Transverse colon (tissue), 4 donors: Measurements from ENCODE around the gene STPG1. TPM values are rescaled to one million over a fixed set of nuclear protein-coding genes. Genes with fewer than 3 reads are reported as not detected.

Source experiments
- DNase-seq: peaks from one replicate; pipeline ENCODE4 v3.0.0-alpha.2; 2019
- H3K27ac ChIP-seq, 4 donors: fragments of 200-600 bp; sonication (generic); 2 replicates each; pipeline ENCODE4 v1.5.1; 2016 to 2018; ENCODE audit warnings: inconsistent platforms in 4 of 4
- H3K27me3 ChIP-seq: fragments of 200-600 bp; sonication (generic); 2 replicates; pipeline ENCODE4 v1.5.1; 2017; ENCODE audit warnings: inconsistent platforms
- H3K36me3 ChIP-seq, 4 donors: fragments of 200-600 bp; sonication (generic); 2 replicates each; pipeline ENCODE4 v1.5.1; 2017 to 2019; ENCODE audit warnings: inconsistent platforms in 4 of 4
- H3K4me1 ChIP-seq, 4 donors: fragments of 200-600 bp; sonication (generic); 2 replicates each; pipeline ENCODE4 v1.5.1; 2017 to 2020; ENCODE audit warnings: inconsistent platforms in 4 of 4
- H3K4me3 ChIP-seq, 4 donors: fragments of 200-600 bp; sonication (generic); 1 replicate in 1 of 4; 2 replicates in 3 of 4; pipeline versions ENCODE4 v1.5.1 to v1.6.1; 2017 to 2019; ENCODE audit warnings: inconsistent platforms in 4 of 4
- H3K9me3 ChIP-seq, 2 donors: fragments of 200-600 bp; sonication (generic); 2 replicates each; pipeline ENCODE4 v1.5.1; 2017 to 2019; ENCODE audit warnings: inconsistent platforms in 2 of 2
- EP300 ChIP-seq: sonication (generic); formaldehyde crosslinking; IDR thresholded peaks from one replicate; pipeline ENCODE4 v1.6.1; 2017; ENCODE audit warnings: antibody characterized with exemption, low read depth
- POLR2A ChIP-seq: fragments of 450-650 bp; IDR thresholded peaks from one replicate; pipeline ENCODE4 v1.6.1; 2016; ENCODE audit warnings: antibody characterized with exemption, mild to moderate bottlenecking, moderate library complexity
- POLR2AphosphoS5 ChIP-seq, 3 donors: sonication (generic); formaldehyde crosslinking; IDR thresholded peaks; one replicate each; pipeline ENCODE4 v1.6.1; 2016; ENCODE audit warnings: antibody characterized with exemption in 3 of 3
- WGBS, 2 donors: methylation state at CpG; one replicate each; pipeline ENCODE4 v1.1.5; 2018; ENCODE audit warnings: low coverage in 1 of 2; 5-methylcytosine and 5-hydroxymethylcytosine counted together
- in situ Hi-C, 4 donors: fragments of 200-750 bp; cut with MboI; loops; one replicate each; pipeline versions ENCODE4 v1.15.0 to v1.15.1; 2017; ENCODE audit warnings: low sequenced_read_pairs in 3 of 4, low pct_ligation_motif_present in 1 of 4, low pct_unique_long_range_greater_than_20kb in 1 of 4
- intact Hi-C: fragments of 100-400 bp; cut with DNase I; formaldehyde crosslinking; loops from one replicate; pipeline ENCODE4 v1.15.1; 2023; ENCODE audit warnings: low total_unique reads
- total RNA-seq, 4 donors: library from RNA; depleted of rRNA; stranded (reverse); fragments of >200 nt; gene quantifications; one replicate each; pipeline ENCODE4 v1.1.0, GENCODE V29; 2016
- TF ChIP-seq, protein P1 (sequence below), 5 experiments: fragments of 200-600 bp in 3 of 5; fragments of 450-650 bp in 2 of 5; sonication (generic) in 3 of 5; IDR thresholded peaks; 1 replicate in 2 of 5; 2 replicates in 3 of 5; pipeline ENCODE4 v1.5.1; 2016 to 2017; ENCODE audit warnings: antibody characterized with exemption in 5 of 5, inconsistent platforms in 3 of 5, mild to moderate bottlenecking in 2 of 5, moderate library complexity in 1 of 5

Gene STPG1
- total RNA-seq, 4 donors from 2014 or later: 4.6 to 33.7 (median 23.3) TPM

GRCh38 chr1:24344090-24344742, 69.4 kb downstream of the STPG1 start:
- no peaks in the 10 kb centered on the region for H3K9me3 ChIP-seq
- in situ Hi-C loops: no loop called here
- 87% methylated on average over 8 of the region's 8 CpGs; no CpG with 5 or more reads in 1 of the 2 donors for WGBS, 2 donors
- no peak overlapping the region for H3K4me3 ChIP-seq
- H3K4me1 ChIP-seq: no peaks in the 10 kb centered on the region
- no peak for TF ChIP-seq POLR2A
- TF ChIP-seq EP300: no peak
- no peak for TF ChIP-seq POLR2AphosphoS5 (IDR thresholded peaks at IDR 0.05)
- TF ChIP-seq, protein P1, sequence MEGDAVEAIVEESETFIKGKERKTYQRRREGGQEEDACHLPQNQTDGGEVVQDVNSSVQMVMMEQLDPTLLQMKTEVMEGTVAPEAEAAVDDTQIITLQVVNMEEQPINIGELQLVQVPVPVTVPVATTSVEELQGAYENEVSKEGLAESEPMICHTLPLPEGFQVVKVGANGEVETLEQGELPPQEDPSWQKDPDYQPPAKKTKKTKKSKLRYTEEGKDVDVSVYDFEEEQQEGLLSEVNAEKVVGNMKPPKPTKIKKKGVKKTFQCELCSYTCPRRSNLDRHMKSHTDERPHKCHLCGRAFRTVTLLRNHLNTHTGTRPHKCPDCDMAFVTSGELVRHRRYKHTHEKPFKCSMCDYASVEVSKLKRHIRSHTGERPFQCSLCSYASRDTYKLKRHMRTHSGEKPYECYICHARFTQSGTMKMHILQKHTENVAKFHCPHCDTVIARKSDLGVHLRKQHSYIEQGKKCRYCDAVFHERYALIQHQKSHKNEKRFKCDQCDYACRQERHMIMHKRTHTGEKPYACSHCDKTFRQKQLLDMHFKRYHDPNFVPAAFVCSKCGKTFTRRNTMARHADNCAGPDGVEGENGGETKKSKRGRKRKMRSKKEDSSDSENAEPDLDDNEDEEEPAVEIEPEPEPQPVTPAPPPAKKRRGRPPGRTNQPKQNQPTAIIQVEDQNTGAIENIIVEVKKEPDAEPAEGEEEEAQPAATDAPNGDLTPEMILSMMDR (IDR thresholded peaks at IDR 0.05): no peak
- no peaks in the 10 kb centered on the region for H3K36me3 ChIP-seq
- DNase-seq: no peak
- intact Hi-C loops: no loop called here
- no peaks in the 10 kb centered on the region for H3K27me3 ChIP-seq
- H3K27ac ChIP-seq: no peak overlapping the region

GRCh38 chr1:24343412-24344089, 70.0 kb downstream of the STPG1 start:
- no peak overlapping the region for H3K27ac ChIP-seq
- no peaks in the 10 kb centered on the region for H3K36me3 ChIP-seq
- 79 to 80% methylated on average over 1 to 13 of the region's 13 CpGs for WGBS, 2 donors
- no peaks in the 10 kb centered on the region for H3K4me1 ChIP-seq
- no peak for DNase-seq
- in situ Hi-C loops: no loop called here
- intact Hi-C loops: no loop called here
- H3K27me3 ChIP-seq: no peaks in the 10 kb centered on the region
- H3K9me3 ChIP-seq: no peaks in the 10 kb centered on the region
- TF ChIP-seq, protein P1 (IDR thresholded peaks at IDR 0.05): no peak
- TF ChIP-seq POLR2A (no peak), POLR2AphosphoS5 (IDR thresholded peaks at IDR 0.05) (no peak), EP300 (no peak)
- H3K4me3 ChIP-seq: no peak overlapping the region

DNA sequence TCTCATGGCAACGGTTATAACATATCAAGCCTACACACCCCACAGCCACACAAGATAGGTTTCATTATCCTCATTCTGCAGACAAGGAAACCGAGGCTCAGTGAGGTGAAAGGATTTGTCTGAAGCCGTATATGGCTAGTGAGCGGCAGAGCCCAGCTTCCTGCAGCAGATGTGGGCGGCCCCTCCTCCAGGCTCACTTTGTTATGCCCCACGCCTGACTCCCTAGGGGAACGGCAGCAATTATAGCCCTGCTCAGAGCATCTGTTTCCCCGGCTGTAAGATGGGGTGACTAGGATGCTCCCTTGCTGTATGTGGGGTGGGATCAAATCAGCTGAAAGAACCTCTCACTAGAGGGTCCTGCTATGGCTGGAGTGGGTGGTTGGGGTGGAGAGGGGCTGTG, 72.3 kb downstream of the STPG1 start:
- in situ Hi-C loops: no loop called here
- WGBS, 2 donors: 64% methylated on average over 8 of the region's 8 CpGs; no CpG with 5 or more reads in 1 of the 2 donors
- TF ChIP-seq, protein P1 (IDR thresholded peaks at IDR 0.05): no peak
- TF ChIP-seq POLR2AphosphoS5 (IDR thresholded peaks at IDR 0.05) (no peak), EP300 (no peak), POLR2A (no peak)
- no peaks in the 10 kb centered on the region for H3K4me1 ChIP-seq
- no peak overlapping the region for H3K4me3 ChIP-seq
- no peak overlapping the region for H3K27ac ChIP-seq
- H3K27me3 ChIP-seq: no peaks in the 10 kb centered on the region
- no peaks in the 10 kb centered on the region for H3K9me3 ChIP-seq
- no peaks in the 10 kb centered on the region for H3K36me3 ChIP-seq
- intact Hi-C loops: no loop called here
- DNase-seq: no peak

DNA sequence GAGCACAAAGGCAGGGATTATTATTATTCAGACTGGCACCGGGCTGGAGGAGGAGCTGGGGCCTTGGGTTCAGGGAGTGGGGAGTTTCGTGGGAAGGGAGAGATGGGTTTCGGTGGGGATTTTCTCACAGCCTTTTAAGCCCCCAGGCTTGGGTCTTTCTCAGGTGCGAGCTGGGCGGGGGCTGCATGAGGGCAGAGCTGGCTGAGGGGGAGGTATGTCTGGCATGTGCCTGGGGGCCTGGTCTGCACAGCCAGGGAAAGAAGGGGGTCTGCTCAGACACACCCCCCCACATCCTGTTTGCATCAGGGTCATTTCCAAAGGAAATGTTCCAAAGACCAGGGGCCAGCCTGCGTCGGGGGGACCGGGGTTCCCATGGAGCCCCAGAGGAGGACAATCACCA, 72.8 kb downstream of the STPG1 start:
- TF ChIP-seq, protein P1 (IDR thresholded peaks at IDR 0.05): no peak
- no peak for TF ChIP-seq POLR2AphosphoS5 (IDR thresholded peaks at IDR 0.05)
- TF ChIP-seq EP300: no peak
- no peak for TF ChIP-seq POLR2A
- in situ Hi-C loops: no loop called here
- Histone ChIP-seq H3K4me3 (no peak overlapping the region), H3K9me3 (no peaks in the 10 kb centered on the region), H3K36me3 (no peaks in the 10 kb centered on the region), H3K4me1 (no peaks in the 10 kb centered on the region), H3K27me3 (no peaks in the 10 kb centered on the region), H3K27ac (no peak overlapping the region)
- WGBS, 2 donors: 77 to 83% methylated on average over 2 to 8 of the region's 8 CpGs
- intact Hi-C loops: no loop called here
- DNase-seq: no peak
